Keratinocyte (primary cell): ENCODE data around the gene MICALL2. TPM values are rescaled to one million over a fixed set of nuclear protein-coding genes. Genes with fewer than 3 reads are reported as not detected.

Experiments used
- DNase-seq: peaks from one replicate; pipeline ENCODE4 v3.0.0-alpha.2; 2011; ENCODE audit warnings: low read depth, missing footprints, low spot score
- FAIRE-seq: peaks from 2 replicates; lab custom pipeline; 2011; peaks lifted over from hg19 to GRCh38; lab: Jason Lieb, UNC
- H2AFZ ChIP-seq: 2 replicates; pipeline ENCODE4 v1.6.0; 2012; ENCODE audit warnings: low read length, control low read depth, inconsistent platforms; ENCODE audit not compliant: control insufficient read depth
- H3K27ac ChIP-seq: 2 replicates; pipeline ENCODE4 v1.5.1; 2011; ENCODE audit warnings: low read length; ENCODE audit not compliant: control insufficient read depth, insufficient read depth
- H3K27me3 ChIP-seq: 3 replicates; pipeline ENCODE4 v1.6.0; 2011; ENCODE audit warnings: low read length; ENCODE audit not compliant: control insufficient read depth, insufficient read depth; ENCODE audit errors: extremely low read depth
- H3K36me3 ChIP-seq, 2 experiments: 2 replicates in 1 of 2; 3 replicates in 1 of 2; pipeline ENCODE4 v1.5.1; 2011; ENCODE audit warnings: low read length in 2 of 2, mild to moderate bottlenecking in 1 of 2; ENCODE audit not compliant: control insufficient read depth in 2 of 2, insufficient read depth in 2 of 2; ENCODE audit errors: extremely low read depth in 1 of 2
- H3K4me1 ChIP-seq: 3 replicates; pipeline ENCODE4 v1.5.1; 2011; ENCODE audit warnings: low read length; ENCODE audit not compliant: control insufficient read depth, insufficient read depth; ENCODE audit errors: extremely low read depth
- H3K4me2 ChIP-seq: 3 replicates; pipeline ENCODE4 v1.6.0; 2011; ENCODE audit warnings: low read depth, low read length; ENCODE audit not compliant: control insufficient read depth, insufficient read depth; ENCODE audit errors: extremely low read depth
- H3K4me3 ChIP-seq, 3 experiments: fragments of 200-600 bp in 1 of 3; sonication (generic) in 1 of 3; 2 replicates in 2 of 3; 3 replicates in 1 of 3; pipeline ENCODE4 v1.5.1; 2011 to 2016; ENCODE audit warnings: low read length in 3 of 3, mild to moderate bottlenecking in 3 of 3, control low read depth in 2 of 3, inconsistent platforms in 1 of 3, low read depth in 1 of 3, mixed read lengths in 1 of 3, mixed run types in 1 of 3, moderate library complexity in 1 of 3; ENCODE audit not compliant: control insufficient read depth in 2 of 3, insufficient read depth in 2 of 3; ENCODE audit errors: extremely low read depth in 1 of 3
- H3K79me2 ChIP-seq: 2 replicates; pipeline ENCODE4 v1.6.0; 2012; ENCODE audit warnings: low read length; ENCODE audit not compliant: control insufficient read depth, insufficient read depth
- H3K9ac ChIP-seq: 3 replicates; pipeline ENCODE4 v1.6.0; 2011; ENCODE audit warnings: low read length; ENCODE audit not compliant: control insufficient read depth, insufficient read depth; ENCODE audit errors: extremely low read depth
- H3K9me1 ChIP-seq: 3 replicates; pipeline ENCODE4 v1.6.0; 2011; ENCODE audit warnings: low read length; ENCODE audit not compliant: control insufficient read depth, insufficient read depth; ENCODE audit errors: extremely low read depth
- H3K9me3 ChIP-seq: 2 replicates; pipeline ENCODE4 v1.5.1; 2012; ENCODE audit warnings: low read depth, low read length; ENCODE audit not compliant: control insufficient read depth
- H4K20me1 ChIP-seq: 3 replicates; pipeline ENCODE4 v1.6.0; 2011; ENCODE audit warnings: low read length; ENCODE audit not compliant: control insufficient read depth, insufficient read depth; ENCODE audit errors: extremely low read depth
- EZH2 ChIP-seq: IDR thresholded peaks from one replicate; pipeline ENCODE4 v1.6.1; 2012; ENCODE audit warnings: inconsistent platforms, mild to moderate bottlenecking, low read length, moderate library complexity
- dilution Hi-C: fragments of 300-500 bp; cut with MboI; formaldehyde crosslinking; loops from one replicate; pipeline ENCODE4 v1.7.0; 2020; ENCODE audit warnings: low sequenced_read_pairs; ENCODE audit not compliant: extremely low pct_ligation_motif_present
- polyA plus RNA-seq, 5 experiments: library from polyadenylated mRNA; depleted of rRNA in 3 of 5; stranded (reverse) in 3 of 5; stranded (forward) in 1 of 5; unstranded in 1 of 5; fragments of >200 nt; gene quantifications; 1 replicate in 1 of 5; 2 replicates in 3 of 5; 3 replicates in 1 of 5; pipeline versions ENCODE4 v1.2.1 to v1.2.3, GENCODE V29; 2011 to 2012; ENCODE audit warnings: missing spikeins in 2 of 5, low read depth in 1 of 5, low replicate concordance in 1 of 5
- TF ChIP-seq, protein P1 (sequence below), 3 experiments: IDR thresholded peaks in 1 of 3; conservative IDR thresholded peaks in 1 of 3; optimal IDR thresholded peaks in 1 of 3; 2 replicates in 2 of 3; 3 replicates in 1 of 3; pipeline versions ENCODE3 to v1.5.1; 2011; ENCODE audit warnings: low read length in 3 of 3, mild to moderate bottlenecking in 3 of 3, moderate library complexity in 2 of 3, control low read depth in 1 of 3, inconsistent platforms in 1 of 3; ENCODE audit not compliant: insufficient read depth in 2 of 3; ENCODE audit errors: extremely low read depth in 1 of 3

Gene MICALL2
- polyA plus RNA-seq, 1 donor (not counting 4 experiments of a cell fraction or from before 2014, with no cell fraction given) = 10.4 TPM

- H3K9ac ChIP-seq = no peak overlapping the region
- no peaks in the 10 kb centered on the region for H3K9me1 ChIP-seq
- no peak overlapping the region for H3K27ac ChIP-seq
- H3K4me3 ChIP-seq = no peak overlapping the region
- no peak for DNase-seq
- H2AFZ ChIP-seq = no peak overlapping the region
- H3K27me3 ChIP-seq = no peaks in the 10 kb centered on the region
- peaks cover 3% of the 10 kb centered on the region for H4K20me1 ChIP-seq
- FAIRE-seq = no peak
- peaks cover 4 to 12% of the 10 kb centered on the region in 2 experiments for H3K36me3 ChIP-seq
- peaks cover 29% of the 10 kb centered on the region for H3K79me2 ChIP-seq
- dilution Hi-C loops = no loop called here
- H3K4me1 ChIP-seq = peaks cover 11% of the 10 kb centered on the region
- no peak for TF ChIP-seq EZH2
- TF ChIP-seq, protein P1, sequence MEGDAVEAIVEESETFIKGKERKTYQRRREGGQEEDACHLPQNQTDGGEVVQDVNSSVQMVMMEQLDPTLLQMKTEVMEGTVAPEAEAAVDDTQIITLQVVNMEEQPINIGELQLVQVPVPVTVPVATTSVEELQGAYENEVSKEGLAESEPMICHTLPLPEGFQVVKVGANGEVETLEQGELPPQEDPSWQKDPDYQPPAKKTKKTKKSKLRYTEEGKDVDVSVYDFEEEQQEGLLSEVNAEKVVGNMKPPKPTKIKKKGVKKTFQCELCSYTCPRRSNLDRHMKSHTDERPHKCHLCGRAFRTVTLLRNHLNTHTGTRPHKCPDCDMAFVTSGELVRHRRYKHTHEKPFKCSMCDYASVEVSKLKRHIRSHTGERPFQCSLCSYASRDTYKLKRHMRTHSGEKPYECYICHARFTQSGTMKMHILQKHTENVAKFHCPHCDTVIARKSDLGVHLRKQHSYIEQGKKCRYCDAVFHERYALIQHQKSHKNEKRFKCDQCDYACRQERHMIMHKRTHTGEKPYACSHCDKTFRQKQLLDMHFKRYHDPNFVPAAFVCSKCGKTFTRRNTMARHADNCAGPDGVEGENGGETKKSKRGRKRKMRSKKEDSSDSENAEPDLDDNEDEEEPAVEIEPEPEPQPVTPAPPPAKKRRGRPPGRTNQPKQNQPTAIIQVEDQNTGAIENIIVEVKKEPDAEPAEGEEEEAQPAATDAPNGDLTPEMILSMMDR (optimal IDR thresholded peaks at IDR 0.05 in 1 of 3, IDR thresholded peaks at IDR 0.05 in 1 of 3, conservative IDR thresholded peaks at IDR 0.05 in 1 of 3; ENCODE audit: extremely low read depth in 1 of 3, insufficient read depth in 2 of 3, low read length in 3 of 3) = no peak
- no peaks in the 10 kb centered on the region for H3K9me3 ChIP-seq
- H3K4me2 ChIP-seq = no peak overlapping the region
These were observed 46.7 kb upstream of the MICALL2 start for GRCh38 chr7:1505731-1506550.

GRCh38 chr7:1503816-1504775 is 44.8 kb upstream of the MICALL2 start, which contains the start of gene INTS1:
INTS1 (minus strand) TSS chr7:1504389; CDS start chr7:1503960, 429 bp downstream.
- H4K20me1 ChIP-seq = peaks cover 3% of the 10 kb centered on the region
- peak within 1 kb of the TSS; percentile 79 for H3K9ac ChIP-seq
- H3K79me2 ChIP-seq = peaks cover 34% of the 10 kb centered on the region
- H3K4me3 ChIP-seq = peak within 1 kb of the TSS; percentile 83 to 99 (median 84)
- no peaks in the 10 kb centered on the region for H3K9me1 ChIP-seq
- H3K4me1 ChIP-seq = peaks cover 11% of the 10 kb centered on the region
- DNase-seq (peak; percentile 78), FAIRE-seq (peak; percentile 49)
- no peaks in the 10 kb centered on the region for H3K9me3 ChIP-seq
- peak within 1 kb of the TSS; percentile 49 for H3K27ac ChIP-seq
- peak within 1 kb of the TSS; percentile 97 for H3K4me2 ChIP-seq
- TF ChIP-seq, protein P1 (optimal IDR thresholded peaks at IDR 0.05 in 1 of 3, IDR thresholded peaks at IDR 0.05 in 1 of 3, conservative IDR thresholded peaks at IDR 0.05 in 1 of 3; ENCODE audit: extremely low read depth in 1 of 3, insufficient read depth in 2 of 3, low read length in 3 of 3) = peak; percentile 70 to 78 (median 70)
- no peak for TF ChIP-seq EZH2
- no peaks in the 10 kb centered on the region for H3K27me3 ChIP-seq
- peaks cover 7 to 12% of the 10 kb centered on the region in 2 experiments for H3K36me3 ChIP-seq
- dilution Hi-C loops = no loop called here
- H2AFZ ChIP-seq = peak within 1 kb of the TSS; percentile 66
